ENCODE measurements around the gene RFWD3. TPM values are rescaled to one million over a fixed set of nuclear protein-coding genes. Genes with fewer than 3 reads are reported as not detected.

RFWD3 gene
- total RNA-seq, 1 experiment from 2014 or later, result 53.7 TPM

GRCh38 chr16:74586948-74587347 is 79.7 kb downstream of the RFWD3 start:
- intact Hi-C loops (cut with micrococcal nuclease; ENCODE audit: unreplicated experiment), result no loop called here
- ChIA-PET POLR2A (no interaction called here), CTCF (no interaction called here)
- Histone ChIP-seq H3K27me3 (ENCODE audit: control insufficient read depth, insufficient read depth, low read length) (no peaks in the 10 kb centered on the region), H3K4me3 (ENCODE audit: low read depth in 2 of 2, low read length in 2 of 2) (no peak overlapping the region), H3K9me3 (ENCODE audit: control insufficient read depth, insufficient read depth, low read depth, low read length) (no peaks in the 10 kb centered on the region), H3K4me1 (ENCODE audit: control insufficient read depth, insufficient read depth, low read length) (peaks cover 4% of the 10 kb centered on the region), H3K36me3 (ENCODE audit: control insufficient read depth, insufficient read depth, low read length) (no peaks in the 10 kb centered on the region), H3K27ac (ENCODE audit: low read length) (no peak overlapping the region)
- no TSS peak for BruUV-seq (replicated peaks)
- in situ Hi-C loops (cut with HindIII; ENCODE audit: low pct_unique_long_range_greater_than_20kb, low sequenced_read_pairs), result no loop called here
- TF ChIP-seq CTCF (IDR thresholded peaks at IDR 0.05), result no peak
- no peak for TF ChIP-seq REST (IDR thresholded peaks at IDR 0.05; ENCODE audit: insufficient read depth in 1 of 2, low read depth in 2 of 2, low read length in 1 of 2)
- no peak for TF ChIP-seq TCF7L2 (IDR thresholded peaks at IDR 0.05; ENCODE audit: low read depth, low read length)
- TF ChIP-seq SIN3A (IDR thresholded peaks at IDR 0.05; ENCODE audit: borderline replicate concordance, insufficient read depth, low read depth, low read length), result no peak
- no peak for TF ChIP-seq POLR2AphosphoS5 (IDR thresholded peaks at IDR 0.05; ENCODE audit: low read depth, low read length)
- ATAC-seq (no peak), DNase-seq (ENCODE audit: low read depth, low spot score) (no peak)

- DNase-seq (ENCODE audit: low read depth, low spot score), result no peak
- Histone ChIP-seq H3K4me3 (ENCODE audit: low read depth in 2 of 2, low read length in 2 of 2) (no peak overlapping the region), H3K9me3 (ENCODE audit: control insufficient read depth, insufficient read depth, low read depth, low read length) (no peaks in the 10 kb centered on the region), H3K27me3 (ENCODE audit: control insufficient read depth, insufficient read depth, low read length) (no peaks in the 10 kb centered on the region), H3K27ac (ENCODE audit: low read length) (no peak overlapping the region), H3K4me1 (ENCODE audit: control insufficient read depth, insufficient read depth, low read length) (peaks cover 4% of the 10 kb centered on the region), H3K36me3 (ENCODE audit: control insufficient read depth, insufficient read depth, low read length) (no peaks in the 10 kb centered on the region)
- no peak for ATAC-seq
- POLR2A ChIA-PET, result no interaction called here
- intact Hi-C loops (cut with micrococcal nuclease; ENCODE audit: unreplicated experiment) (no loop called here), in situ Hi-C loops (cut with HindIII; ENCODE audit: low pct_unique_long_range_greater_than_20kb, low sequenced_read_pairs) (no loop called here)
- CTCF ChIA-PET, result interaction anchor here (0.7 kb wide), 1 partner anchor 14 kb away, joined by 3 read pairs; no protein-coding TSS in a partner anchor
- no TSS peak for BruUV-seq (replicated peaks)
- no peak for TF ChIP-seq SIN3A (IDR thresholded peaks at IDR 0.05; ENCODE audit: borderline replicate concordance, insufficient read depth, low read depth, low read length)
- no peak for TF ChIP-seq TCF7L2 (IDR thresholded peaks at IDR 0.05; ENCODE audit: low read depth, low read length)
- TF ChIP-seq POLR2AphosphoS5 (IDR thresholded peaks at IDR 0.05; ENCODE audit: low read depth, low read length), result no peak
- TF ChIP-seq CTCF (IDR thresholded peaks at IDR 0.05), result no peak
- TF ChIP-seq REST (IDR thresholded peaks at IDR 0.05; ENCODE audit: insufficient read depth in 1 of 2, low read depth in 2 of 2, low read length in 1 of 2), result no peak
Observed at GRCh38 chr16:74585846-74586443, 80.7 kb downstream of the RFWD3 start.

All from Panc1 (cell line).